ENCODE data around the gene SNAPC5.

Gene SNAPC5

GRCh38 chr15:66459818-66460615 lies 37.5 kb downstream of the SNAPC5 start:
- TF ChIP-seq EGR1 (IDR thresholded peaks at IDR 0.05) (no peak), EP300 (IDR thresholded peaks at IDR 0.05; ENCODE audit: borderline replicate concordance) (no peak), CREB1 (IDR thresholded peaks at IDR 0.05; ENCODE audit: low read depth) (no peak), ZBTB7A (IDR thresholded peaks at IDR 0.05; ENCODE audit: low read depth) (no peak), USF1 (IDR thresholded peaks at IDR 0.05) (no peak), MAX (IDR thresholded peaks at IDR 0.05) (no peak), REST (IDR thresholded peaks at IDR 0.05; ENCODE audit: low read depth) (no peak)

- TF ChIP-seq YY1 (IDR thresholded peaks at IDR 0.05; ENCODE audit: low read depth), result no peak
- TF ChIP-seq EGR1 (IDR thresholded peaks at IDR 0.05), result no peak
- TF ChIP-seq TEAD4 (IDR thresholded peaks at IDR 0.05), result no peak
- TF ChIP-seq FOXM1 (IDR thresholded peaks at IDR 0.05; ENCODE audit: borderline replicate concordance, low read depth), result no peak
- no peak for TF ChIP-seq RAD21 (IDR thresholded peaks at IDR 0.05; ENCODE audit: low read depth)
- TF ChIP-seq EP300 (IDR thresholded peaks at IDR 0.05; ENCODE audit: borderline replicate concordance), result no peak
- TF ChIP-seq REST (IDR thresholded peaks at IDR 0.05; ENCODE audit: low read depth), result no peak
- no peak for TF ChIP-seq CREB1 (IDR thresholded peaks at IDR 0.05; ENCODE audit: low read depth)
- no peak for TF ChIP-seq CEBPB (IDR thresholded peaks at IDR 0.05)
- TF ChIP-seq TAF1 (IDR thresholded peaks at IDR 0.05; ENCODE audit: low read depth), result no peak
Measured at GRCh38 chr15:66456211-66456610, 41.4 kb downstream of the SNAPC5 start.

GRCh38 chr15:66454143-66454542 lies 43.4 kb downstream of the SNAPC5 start:
- TF ChIP-seq USF1 (IDR thresholded peaks at IDR 0.05) (no peak), NFIC (IDR thresholded peaks at IDR 0.05) (no peak), REST (IDR thresholded peaks at IDR 0.05; ENCODE audit: low read depth) (no peak), FOXM1 (IDR thresholded peaks at IDR 0.05; ENCODE audit: borderline replicate concordance, low read depth) (no peak), EGR1 (IDR thresholded peaks at IDR 0.05) (no peak), TEAD4 (IDR thresholded peaks at IDR 0.05) (no peak), MAX (IDR thresholded peaks at IDR 0.05) (no peak), ZBTB7A (IDR thresholded peaks at IDR 0.05; ENCODE audit: low read depth) (no peak), CEBPB (IDR thresholded peaks at IDR 0.05) (no peak), CREB1 (IDR thresholded peaks at IDR 0.05; ENCODE audit: low read depth) (no peak), EP300 (IDR thresholded peaks at IDR 0.05; ENCODE audit: borderline replicate concordance) (no peak), YY1 (IDR thresholded peaks at IDR 0.05; ENCODE audit: low read depth) (no peak), TCF12 (IDR thresholded peaks at IDR 0.05; ENCODE audit: low read depth) (no peak), RAD21 (IDR thresholded peaks at IDR 0.05; ENCODE audit: low read depth) (no peak)

- TF ChIP-seq TAF1 (IDR thresholded peaks at IDR 0.05; ENCODE audit: low read depth) (no peak), CEBPB (IDR thresholded peaks at IDR 0.05) (no peak), MAX (IDR thresholded peaks at IDR 0.05) (no peak), NFIC (IDR thresholded peaks at IDR 0.05) (no peak), TCF12 (IDR thresholded peaks at IDR 0.05; ENCODE audit: low read depth) (no peak), CREB1 (IDR thresholded peaks at IDR 0.05; ENCODE audit: low read depth) (no peak), RAD21 (IDR thresholded peaks at IDR 0.05; ENCODE audit: low read depth) (no peak), YY1 (IDR thresholded peaks at IDR 0.05; ENCODE audit: low read depth) (no peak), USF1 (IDR thresholded peaks at IDR 0.05) (no peak), EP300 (IDR thresholded peaks at IDR 0.05; ENCODE audit: borderline replicate concordance) (no peak), REST (IDR thresholded peaks at IDR 0.05; ENCODE audit: low read depth) (no peak), EGR1 (IDR thresholded peaks at IDR 0.05) (no peak), ZBTB7A (IDR thresholded peaks at IDR 0.05; ENCODE audit: low read depth) (no peak)
Measured at GRCh38 chr15:66452971-66453580, 44.5 kb downstream of the SNAPC5 start.

Measured in Ishikawa (cell line).